ENCODE measurements around the gene DLGAP1. TPM values are rescaled to one million over a fixed set of nuclear protein-coding genes. Genes with fewer than 3 reads are reported as not detected.

DLGAP1 gene
- total and polyA plus RNA-seq, 2 of the 4 experiments (the other 2 are of a cell fraction): under 0.01 to 0.09 TPM

DNA sequence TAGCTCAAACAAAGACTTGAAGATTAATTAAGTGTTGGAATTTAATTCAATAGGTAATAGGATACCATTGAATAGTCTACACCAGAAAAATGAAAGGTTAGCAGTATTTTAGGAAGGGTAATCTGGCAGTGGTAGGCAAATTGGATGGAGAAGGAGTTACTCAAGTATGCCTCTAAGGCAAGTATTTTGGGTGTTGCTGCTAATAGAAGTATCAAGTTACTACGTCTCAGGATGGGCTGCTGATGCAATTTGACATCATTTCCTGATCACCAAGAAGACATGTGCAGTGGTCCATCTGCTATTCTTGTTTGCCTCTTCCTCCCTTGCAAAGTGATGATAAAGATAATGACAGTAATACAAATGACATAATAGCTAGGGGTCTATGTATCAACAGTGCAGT is 519.8 kb downstream of the DLGAP1 start:
- Histone ChIP-seq H2AK5ac (ENCODE audit: low read depth, low read length) (no peak overlapping the region), H3K9me1 (ENCODE audit: insufficient read depth, low read length) (no peaks in the 10 kb centered on the region), H3K23ac (ENCODE audit: low read depth, low read length) (no peak overlapping the region), H3K27me3 (ENCODE audit: control insufficient read depth, insufficient read depth, low read length) (no peaks in the 10 kb centered on the region; the same call in 1 of the 2 replicates), H3K4ac (ENCODE audit: low read depth, low read length) (no peak overlapping the region), H2AFZ (replicated peaks; ENCODE audit: low read length, poor library complexity) (no peak overlapping the region), H3K4me3 (ENCODE audit: insufficient read depth, low read depth, low read length) (no peak overlapping the region), H2AK9ac (replicated peaks; ENCODE audit: low read depth, low read length, poor library complexity) (no peak overlapping the region), H4K5ac (ENCODE audit: low read depth, low read length) (no peak overlapping the region), H2BK20ac (ENCODE audit: low read depth, low read length) (no peak overlapping the region), H3K14ac (replicated peaks; ENCODE audit: low read depth, low read length) (no peak overlapping the region), H4K20me1 (ENCODE audit: insufficient read depth, low read length) (no peaks in the 10 kb centered on the region), H3K36me3 (ENCODE audit: control insufficient read depth, insufficient read depth, low read length) (no peaks in the 10 kb centered on the region), H3K27ac (ENCODE audit: insufficient read depth, low read length) (no peak overlapping the region), H3K9ac (ENCODE audit: low read depth, low read length) (no peak overlapping the region), H3K4me1 (ENCODE audit: control insufficient read depth, insufficient read depth, low read length) (no peaks in the 10 kb centered on the region), H3K18ac (ENCODE audit: low read depth, low read length) (no peak overlapping the region), H3K79me1 (ENCODE audit: low read depth in 1 of 2, low read length in 2 of 2) (no peaks in the 10 kb centered on the region), H3K4me2 (ENCODE audit: low read depth, low read length) (no peak overlapping the region), H2BK15ac (ENCODE audit: low read depth, low read length) (no peak overlapping the region), H2BK5ac (ENCODE audit: low read depth, low read length, poor library complexity, severe bottlenecking) (no peak overlapping the region), H4K8ac (ENCODE audit: low read depth in 2 of 2, low read length in 2 of 2) (no peak overlapping the region), H3K9me3 (ENCODE audit: control insufficient read depth, insufficient read depth, low read length) (peaks cover 3% of the 10 kb centered on the region), H3K56ac (ENCODE audit: extremely low read depth, insufficient read depth, low read length) (no peak overlapping the region), H4K91ac (ENCODE audit: insufficient read depth, low read depth, low read length) (no peak overlapping the region), H2BK120ac (ENCODE audit: low read depth, low read length) (no peak overlapping the region)
- intact Hi-C loops (cut with micrococcal nuclease) (no loop called here), dilution Hi-C loops (cut with HindIII; ENCODE audit: low sequenced_read_pairs, unreplicated experiment) (no loop called here), in situ Hi-C loops (cut with MboI; ENCODE audit: low sequenced_read_pairs) (no loop called here)
- ChIA-PET CTCF (no interaction called here), POLR2A (ENCODE audit: unreplicated experiment) (no interaction called here)
- ATAC-seq (ENCODE audit: low read depth): no peak
- peak; percentile 33 for DNase-seq
- WGBS, 2 experiments (ENCODE audit: extremely low coverage in 2 of 2, insufficient read length in 1 of 2): no CpG with 5 or more reads among the region's 1 CpG
- TF ChIP-seq SMC3 (IDR thresholded peaks at IDR 0.05; ENCODE audit: low read depth, low read length) (no peak), RCOR1 (IDR thresholded peaks at IDR 0.05; ENCODE audit: insufficient replicate concordance, low read length) (no peak), FOS (IDR thresholded peaks at IDR 0.05; ENCODE audit: low read depth, low read length) (no peak), MXI1 (IDR thresholded peaks at IDR 0.05; ENCODE audit: borderline replicate concordance, low read depth, low read length) (no peak), CHD1 (IDR thresholded peaks at IDR 0.05; ENCODE audit: low read depth, low read length) (no peak), POLR2A (IDR thresholded peaks at IDR 0.05; ENCODE audit: low read depth, low read length) (no peak), RAD21 (IDR thresholded peaks at IDR 0.05; ENCODE audit: low read length) (no peak), NFE2L2 (IDR thresholded peaks at IDR 0.05; ENCODE audit: low read depth, low read length) (no peak), CEBPB (IDR thresholded peaks at IDR 0.05; ENCODE audit: low read depth, low read length) (no peak)
- TF ChIP-seq, protein P1, sequence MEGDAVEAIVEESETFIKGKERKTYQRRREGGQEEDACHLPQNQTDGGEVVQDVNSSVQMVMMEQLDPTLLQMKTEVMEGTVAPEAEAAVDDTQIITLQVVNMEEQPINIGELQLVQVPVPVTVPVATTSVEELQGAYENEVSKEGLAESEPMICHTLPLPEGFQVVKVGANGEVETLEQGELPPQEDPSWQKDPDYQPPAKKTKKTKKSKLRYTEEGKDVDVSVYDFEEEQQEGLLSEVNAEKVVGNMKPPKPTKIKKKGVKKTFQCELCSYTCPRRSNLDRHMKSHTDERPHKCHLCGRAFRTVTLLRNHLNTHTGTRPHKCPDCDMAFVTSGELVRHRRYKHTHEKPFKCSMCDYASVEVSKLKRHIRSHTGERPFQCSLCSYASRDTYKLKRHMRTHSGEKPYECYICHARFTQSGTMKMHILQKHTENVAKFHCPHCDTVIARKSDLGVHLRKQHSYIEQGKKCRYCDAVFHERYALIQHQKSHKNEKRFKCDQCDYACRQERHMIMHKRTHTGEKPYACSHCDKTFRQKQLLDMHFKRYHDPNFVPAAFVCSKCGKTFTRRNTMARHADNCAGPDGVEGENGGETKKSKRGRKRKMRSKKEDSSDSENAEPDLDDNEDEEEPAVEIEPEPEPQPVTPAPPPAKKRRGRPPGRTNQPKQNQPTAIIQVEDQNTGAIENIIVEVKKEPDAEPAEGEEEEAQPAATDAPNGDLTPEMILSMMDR (conservative IDR thresholded peaks at IDR 0.05; ENCODE audit: low read depth, low read length): no peak
- TF ChIP-seq, protein P2, sequence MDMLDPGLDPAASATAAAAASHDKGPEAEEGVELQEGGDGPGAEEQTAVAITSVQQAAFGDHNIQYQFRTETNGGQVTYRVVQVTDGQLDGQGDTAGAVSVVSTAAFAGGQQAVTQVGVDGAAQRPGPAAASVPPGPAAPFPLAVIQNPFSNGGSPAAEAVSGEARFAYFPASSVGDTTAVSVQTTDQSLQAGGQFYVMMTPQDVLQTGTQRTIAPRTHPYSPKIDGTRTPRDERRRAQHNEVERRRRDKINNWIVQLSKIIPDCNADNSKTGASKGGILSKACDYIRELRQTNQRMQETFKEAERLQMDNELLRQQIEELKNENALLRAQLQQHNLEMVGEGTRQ (IDR thresholded peaks at IDR 0.05; ENCODE audit: low read depth, low read length): no peak
- BruUV-seq (replicated peaks): no TSS peak
